Activated naive CD4-positive, alpha-beta T cell treated with anti-CD3 and anti-CD28 coated beads, Interleukin-2, amount 50 U/mL, for 72 hours (primary cell): Measurements from ENCODE around the gene KLHL1. TPM values are rescaled to one million over a fixed set of nuclear protein-coding genes. Genes with fewer than 3 reads are reported as not detected.

Source experiments
- ATAC-seq, 2 donors: fragments of 150-1000 bp; cut with Tn5 transposase; 2 replicates each; pipeline ENCODE4 v1.10.0; 2021; ENCODE audit warnings: mild to moderate bottlenecking in 2 of 2, moderate library complexity in 2 of 2
- DNase-seq, 2 donors: peaks; one replicate each; pipeline ENCODE4 v3.0.0; 2021 to 2022; ENCODE audit warnings: low spot score in 2 of 2
- H3K27ac Mint-ChIP-seq, 2 donors: one replicate each; pipeline ENCODE4 v1.8.0; 2022; ENCODE audit warnings: mild to moderate bottlenecking in 2 of 2, mixed read lengths in 2 of 2
- H3K36me3 Mint-ChIP-seq, 2 donors: one replicate each; pipeline ENCODE4 v1.8.0; 2022; ENCODE audit warnings: mixed read lengths in 2 of 2
- H3K9me3 Mint-ChIP-seq, 2 donors: one replicate each; pipeline ENCODE4 v1.8.0; 2022; ENCODE audit warnings: mixed read lengths in 2 of 2
- total RNA-seq, 2 donors: library from RNA; stranded (reverse); gene quantifications; one replicate each; pipeline ENCODE4 v1.2.3, GENCODE V29; 2022

The KLHL1 gene
- total RNA-seq, 2 donors from 2014 or later: not detected

GRCh38 chr13:70043685-70044084, 64.6 kb downstream of the KLHL1 start:
- H3K36me3 Mint-ChIP-seq: peaks cover 0 to 5% of the 10 kb centered on the region in 2 donors
- H3K9me3 Mint-ChIP-seq: peaks cover 7 to 21% of the 10 kb centered on the region in 2 donors
- DNase-seq: no peak
- H3K27ac Mint-ChIP-seq: no peak overlapping the region
- no peak for ATAC-seq

- ATAC-seq: no peak
- peaks cover 0 to 5% of the 10 kb centered on the region in 2 donors for H3K36me3 Mint-ChIP-seq
- peaks cover 10 to 25% of the 10 kb centered on the region in 2 donors for H3K9me3 Mint-ChIP-seq
- H3K27ac Mint-ChIP-seq: no peak overlapping the region
- DNase-seq: no peak
Observed at GRCh38 chr13:70042193-70042592, 66.1 kb downstream of the KLHL1 start.

GRCh38 chr13:70034286-70034685, 74.0 kb downstream of the KLHL1 start:
- H3K27ac Mint-ChIP-seq: no peak overlapping the region
- H3K9me3 Mint-ChIP-seq: peaks cover 9 to 19% of the 10 kb centered on the region in 2 donors
- ATAC-seq (no peak), DNase-seq (no peak)
- no peaks in the 10 kb centered on the region for H3K36me3 Mint-ChIP-seq

- Mint-ChIP-seq H3K27ac (no peak overlapping the region), H3K9me3 (peaks cover 6 to 20% of the 10 kb centered on the region in 2 donors), H3K36me3 (no peaks in the 10 kb centered on the region)
- DNase-seq (no peak), ATAC-seq (no peak)
Observed at GRCh38 chr13:70027551-70027950, 80.7 kb downstream of the KLHL1 start.

GRCh38 chr13:70023516-70023915, 84.7 kb downstream of the KLHL1 start:
- ATAC-seq: no peak
- no peaks in the 10 kb centered on the region for H3K36me3 Mint-ChIP-seq
- no peak overlapping the region for H3K27ac Mint-ChIP-seq
- H3K9me3 Mint-ChIP-seq: peaks cover 15 to 20% of the 10 kb centered on the region in 2 donors
- DNase-seq: no peak

GRCh38 chr13:70022646-70023045, 85.6 kb downstream of the KLHL1 start:
- H3K9me3 Mint-ChIP-seq: peaks cover 15 to 23% of the 10 kb centered on the region in 2 donors
- no peak overlapping the region for H3K27ac Mint-ChIP-seq
- no peak for DNase-seq
- no peaks in the 10 kb centered on the region for H3K36me3 Mint-ChIP-seq
- ATAC-seq: no peak

GRCh38 chr13:70016116-70016515, 92.1 kb downstream of the KLHL1 start:
- no peak for DNase-seq
- Mint-ChIP-seq H3K36me3 (peaks cover 0 to 7% of the 10 kb centered on the region in 2 donors), H3K9me3 (peaks cover 19 to 27% of the 10 kb centered on the region in 2 donors), H3K27ac (no peak overlapping the region)
- ATAC-seq: no peak

GRCh38 chr13:70014337-70014736, 93.9 kb downstream of the KLHL1 start:
- peaks cover 0 to 15% of the 10 kb centered on the region in 2 donors for H3K36me3 Mint-ChIP-seq

GRCh38 chr13:69999875-70000274, 108.4 kb downstream of the KLHL1 start:
- no peaks in the 10 kb centered on the region for H3K36me3 Mint-ChIP-seq
- H3K9me3 Mint-ChIP-seq: peaks cover 0 to 4% of the 10 kb centered on the region in 2 donors
- DNase-seq (no peak), ATAC-seq (no peak)
- no peak overlapping the region for H3K27ac Mint-ChIP-seq

More at GRCh38 chr13:70014337-70014736, 93.9 kb downstream of the KLHL1 start:
- Mint-ChIP-seq H3K9me3 (peaks cover 28 to 39% of the 10 kb centered on the region in 2 donors), H3K27ac (no peak overlapping the region)
- ATAC-seq (no peak), DNase-seq (no peak)

GRCh38 chr13:69997061-69997460, 111.2 kb downstream of the KLHL1 start:
- DNase-seq (no peak), ATAC-seq (no peak)
- peaks cover 0 to 9% of the 10 kb centered on the region in 2 donors for H3K9me3 Mint-ChIP-seq
- no peaks in the 10 kb centered on the region for H3K36me3 Mint-ChIP-seq
- no peak overlapping the region for H3K27ac Mint-ChIP-seq

- Mint-ChIP-seq H3K27ac (no peak overlapping the region), H3K9me3 (peaks cover 10 to 22% of the 10 kb centered on the region in 2 donors), H3K36me3 (no peaks in the 10 kb centered on the region)
- ATAC-seq (no peak), DNase-seq (no peak)
Observed at GRCh38 chr13:69980799-69981198, 127.5 kb downstream of the KLHL1 start.

- no peaks in the 10 kb centered on the region for H3K36me3 Mint-ChIP-seq
- no peak for ATAC-seq
- no peak overlapping the region for H3K27ac Mint-ChIP-seq
- no peak for DNase-seq
- peaks cover 11 to 13% of the 10 kb centered on the region in 2 donors for H3K9me3 Mint-ChIP-seq
Observed at GRCh38 chr13:69975496-69975895, 132.8 kb downstream of the KLHL1 start.

GRCh38 chr13:69970520-69970919, 137.7 kb downstream of the KLHL1 start:
- ATAC-seq (no peak), DNase-seq (no peak)
- Mint-ChIP-seq H3K9me3 (peaks cover 15 to 17% of the 10 kb centered on the region in 2 donors), H3K27ac (no peak overlapping the region), H3K36me3 (no peaks in the 10 kb centered on the region)

GRCh38 chr13:69959046-69959445, 149.2 kb downstream of the KLHL1 start:
- H3K9me3 Mint-ChIP-seq: peaks cover 0 to 3% of the 10 kb centered on the region in 2 donors
- no peaks in the 10 kb centered on the region for H3K36me3 Mint-ChIP-seq
- no peak overlapping the region for H3K27ac Mint-ChIP-seq
- DNase-seq (no peak), ATAC-seq (no peak)

GRCh38 chr13:69956839-69957238, 151.4 kb downstream of the KLHL1 start:
- Mint-ChIP-seq H3K9me3 (peaks cover under 1 to 3% of the 10 kb centered on the region in 2 donors), H3K36me3 (no peaks in the 10 kb centered on the region)
- no peak for ATAC-seq

GRCh38 chr13:69956349-69956748, 151.9 kb downstream of the KLHL1 start:
- Mint-ChIP-seq H3K9me3 (peaks cover 5 to 7% of the 10 kb centered on the region in 2 donors), H3K27ac (no peak overlapping the region), H3K36me3 (no peaks in the 10 kb centered on the region)
- DNase-seq (no peak), ATAC-seq (no peak)

More at GRCh38 chr13:69956839-69957238, 151.4 kb downstream of the KLHL1 start:
- DNase-seq: no peak
- no peak overlapping the region for H3K27ac Mint-ChIP-seq

GRCh38 chr13:69955271-69955670, 153.0 kb downstream of the KLHL1 start:
- no peak overlapping the region for H3K27ac Mint-ChIP-seq
- ATAC-seq (no peak), DNase-seq (no peak)
- H3K36me3 Mint-ChIP-seq: no peaks in the 10 kb centered on the region
- peaks cover 9 to 11% of the 10 kb centered on the region in 2 donors for H3K9me3 Mint-ChIP-seq

- H3K9me3 Mint-ChIP-seq: peaks cover 14 to 15% of the 10 kb centered on the region in 2 donors
- no peaks in the 10 kb centered on the region for H3K36me3 Mint-ChIP-seq
Observed at GRCh38 chr13:69951412-69951811, 156.8 kb downstream of the KLHL1 start.

More at GRCh38 chr13:69951412-69951811, 156.8 kb downstream of the KLHL1 start:
- DNase-seq (no peak), ATAC-seq (no peak)
- H3K27ac Mint-ChIP-seq: no peak overlapping the region
